ENCODE results near the gene NKTR. TPM values are rescaled to one million over a fixed set of nuclear protein-coding genes. Genes with fewer than 3 reads are reported as not detected.

Gene NKTR
- total RNA-seq, 1 donor from 2014 or later: 70.3 TPM

GRCh38 chr3:42664438-42664803 is 63.9 kb downstream of the NKTR start:
- Histone ChIP-seq H3K9me3 (ENCODE audit: insufficient read depth, low read depth, low read length) (no peaks in the 10 kb centered on the region), H3K4me1 (ENCODE audit: insufficient read depth, low read length) (peaks cover 4% of the 10 kb centered on the region), H3K27ac (ENCODE audit: low read depth, low read length) (no peak overlapping the region), H3K27me3 (ENCODE audit: insufficient read depth, low read length) (no peaks in the 10 kb centered on the region), H3K4me2 (ENCODE audit: low read length) (no peak overlapping the region), H4K20me1 (ENCODE audit: insufficient read depth, low read length) (peaks cover 32% of the 10 kb centered on the region), H3K79me2 (ENCODE audit: insufficient read depth, low read length) (no peaks in the 10 kb centered on the region), H2AFZ (ENCODE audit: low read depth, low read length) (no peak overlapping the region), H3K9ac (ENCODE audit: low read length) (no peak overlapping the region), H3K4me3 (ENCODE audit: insufficient read depth, low read depth, low read length) (no peak overlapping the region), H3K36me3 (ENCODE audit: insufficient read depth, low read length) (no peaks in the 10 kb centered on the region)
- FAIRE-seq (no peak), DNase-seq (ENCODE audit: low read depth) (no peak)
- Mint-ChIP-seq H3K9me3 (ENCODE audit: unreplicated experiment) (peaks cover 2% of the 10 kb centered on the region), H3K27ac (ENCODE audit: unreplicated experiment) (no peak overlapping the region), H3K4me3 (ENCODE audit: unreplicated experiment) (no peak overlapping the region), H3K27me3 (ENCODE audit: low read depth, unreplicated experiment) (peaks cover 3% of the 10 kb centered on the region), H3K4me1 (ENCODE audit: low read depth, unreplicated experiment) (peaks cover 8% of the 10 kb centered on the region), H3K36me3 (ENCODE audit: low read depth, unreplicated experiment) (peaks cover 15% of the 10 kb centered on the region)
- TF ChIP-seq EZH2 (IDR thresholded peaks at IDR 0.05; ENCODE audit: insufficient read depth, low read length) (no peak), CTCF (IDR thresholded peaks at IDR 0.05; ENCODE audit: insufficient read depth, low read depth, low read length) (no peak)

GRCh38 chr3:42665050-42665878 is 64.8 kb downstream of the NKTR start:
- no peak for DNase-seq (ENCODE audit: low read depth)

More at GRCh38 chr3:42665050-42665878, 64.8 kb downstream of the NKTR start:
- H3K9ac ChIP-seq (ENCODE audit: low read length): no peak overlapping the region
- H2AFZ ChIP-seq (ENCODE audit: low read depth, low read length): no peak overlapping the region
- FAIRE-seq: no peak
- H3K27ac Mint-ChIP-seq (ENCODE audit: unreplicated experiment): no peak overlapping the region
- no peaks in the 10 kb centered on the region for H3K9me3 ChIP-seq (ENCODE audit: insufficient read depth, low read depth, low read length)
- no peak overlapping the region for H3K4me2 ChIP-seq (ENCODE audit: low read length)
- peaks cover 13% of the 10 kb centered on the region for H3K36me3 Mint-ChIP-seq (ENCODE audit: low read depth, unreplicated experiment)
- no peak overlapping the region for H3K4me3 ChIP-seq (ENCODE audit: insufficient read depth, low read depth, low read length)
- H3K27me3 ChIP-seq (ENCODE audit: insufficient read depth, low read length): no peaks in the 10 kb centered on the region
- peaks cover 2% of the 10 kb centered on the region for H3K9me3 Mint-ChIP-seq (ENCODE audit: unreplicated experiment)
- TF ChIP-seq EZH2 (IDR thresholded peaks at IDR 0.05; ENCODE audit: insufficient read depth, low read length) (no peak), CTCF (IDR thresholded peaks at IDR 0.05; ENCODE audit: insufficient read depth, low read depth, low read length) (no peak)
- H4K20me1 ChIP-seq (ENCODE audit: insufficient read depth, low read length): peaks cover 24% of the 10 kb centered on the region
- H3K36me3 ChIP-seq (ENCODE audit: insufficient read depth, low read length): no peaks in the 10 kb centered on the region
- H3K4me1 Mint-ChIP-seq (ENCODE audit: low read depth, unreplicated experiment): peaks cover 3% of the 10 kb centered on the region
- H3K79me2 ChIP-seq (ENCODE audit: insufficient read depth, low read length): no peaks in the 10 kb centered on the region
- H3K27me3 Mint-ChIP-seq (ENCODE audit: low read depth, unreplicated experiment): peaks cover 7% of the 10 kb centered on the region
- no peak overlapping the region for H3K27ac ChIP-seq (ENCODE audit: low read depth, low read length)
- no peaks in the 10 kb centered on the region for H3K4me1 ChIP-seq (ENCODE audit: insufficient read depth, low read length)
- H3K4me3 Mint-ChIP-seq (ENCODE audit: unreplicated experiment): no peak overlapping the region
